Colon (tissue), 2 donors: ENCODE results near the gene RCAN2.
"Not testable (repeated sequence)": the region's sequence is repeated elsewhere in the genome, so short reads cannot be mapped to it uniquely, and the experiment has no call there.

ENCODE experiments used
- FAIRE-seq: peaks from 2 replicates; lab custom pipeline; 2012; peaks lifted over from hg19 to GRCh38; lab: Jason Lieb, UNC
- donor health status: control.
- donor health status: control.

Gene RCAN2

GRCh38 chr6:46333481-46333880 is 157.8 kb downstream of the RCAN2 start:
- no peak for FAIRE-seq

GRCh38 chr6:46332448-46332847 is 158.8 kb downstream of the RCAN2 start:
- FAIRE-seq, result not testable (repeated sequence)

- no peak for FAIRE-seq
Measured at GRCh38 chr6:46331461-46331860, 159.8 kb downstream of the RCAN2 start.

- no peak for FAIRE-seq
Measured at GRCh38 chr6:46329568-46329967, 161.7 kb downstream of the RCAN2 start.

GRCh38 chr6:46327779-46328178 is 163.5 kb downstream of the RCAN2 start:
- FAIRE-seq, result no peak

- no peak for FAIRE-seq
Measured at GRCh38 chr6:46325561-46326530, 165.4 kb downstream of the RCAN2 start.

- no peak for FAIRE-seq
Measured at GRCh38 chr6:46324706-46325105, 166.5 kb downstream of the RCAN2 start.

- no peak for FAIRE-seq
Measured at GRCh38 chr6:46323966-46324622, 167.2 kb downstream of the RCAN2 start.

GRCh38 chr6:46323312-46323965 is 167.8 kb downstream of the RCAN2 start:
- FAIRE-seq, result no peak

- FAIRE-seq, result no peak
Measured at GRCh38 chr6:46320505-46320904, 170.7 kb downstream of the RCAN2 start.

- no peak for FAIRE-seq
Measured at GRCh38 chr6:46315589-46315988, 175.7 kb downstream of the RCAN2 start.

GRCh38 chr6:46312654-46313053 is 178.6 kb downstream of the RCAN2 start:
- no peak for FAIRE-seq

- FAIRE-seq, result no peak
Measured at GRCh38 chr6:46310196-46310595, 181.1 kb downstream of the RCAN2 start.

GRCh38 chr6:46306431-46306830 is 184.8 kb downstream of the RCAN2 start:
- no peak for FAIRE-seq

GRCh38 chr6:46305833-46306232 is 185.4 kb downstream of the RCAN2 start:
- no peak for FAIRE-seq

- no peak for FAIRE-seq
Measured at GRCh38 chr6:46305236-46305635, 186.0 kb downstream of the RCAN2 start.

GRCh38 chr6:46302816-46303215 is 188.4 kb downstream of the RCAN2 start:
- FAIRE-seq, result no peak

GRCh38 chr6:46302176-46302575 is 189.1 kb downstream of the RCAN2 start:
- no peak for FAIRE-seq

GRCh38 chr6:46299253-46299652 is 192.0 kb downstream of the RCAN2 start:
- no peak for FAIRE-seq

GRCh38 chr6:46296586-46296985 is 194.7 kb downstream of the RCAN2 start:
- no peak for FAIRE-seq

GRCh38 chr6:46293641-46294316 is 197.5 kb downstream of the RCAN2 start:
- no peak for FAIRE-seq

GRCh38 chr6:46291880-46292279 is 199.4 kb downstream of the RCAN2 start:
- FAIRE-seq, result no peak
